Astrocyte of the hippocampus (primary cell): ENCODE measurements around the gene XYLB.

Source experiments
- DNase-seq: peaks from one replicate; pipeline ENCODE4 v3.0.0; 2011; ENCODE audit warnings: low read depth, low spot score

Gene XYLB

DNA sequence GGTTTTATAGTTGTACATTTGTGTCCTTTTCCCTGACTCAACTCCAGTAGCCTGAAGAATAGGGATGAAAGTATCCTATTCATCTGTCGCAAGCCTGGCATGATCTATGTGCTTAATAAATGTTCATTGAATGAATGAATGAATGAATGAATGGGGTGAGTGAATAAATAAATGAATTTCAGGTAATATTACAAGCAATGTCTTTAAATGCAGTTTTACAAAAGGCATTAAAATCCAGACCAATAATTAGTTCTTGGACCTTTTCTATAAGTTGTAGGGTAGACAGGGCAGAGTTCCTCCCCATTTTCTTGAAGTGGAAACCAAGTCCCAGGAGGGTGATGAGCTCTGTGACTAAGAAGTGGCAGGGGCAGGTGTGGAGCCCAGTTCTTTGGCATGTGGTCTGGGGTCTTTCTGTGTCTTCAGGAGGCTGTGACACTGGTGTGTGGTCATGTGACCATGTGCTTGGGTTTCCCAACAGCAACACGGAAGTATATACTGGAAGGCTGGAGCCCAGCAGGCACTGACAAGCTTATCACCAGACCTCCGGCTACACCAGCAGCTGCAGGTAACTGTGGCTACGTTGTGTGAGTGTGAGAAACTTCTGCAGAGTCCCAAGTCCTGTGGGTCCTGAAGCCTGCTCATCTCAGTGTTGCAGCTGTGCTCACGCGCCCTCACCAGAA lies 18.3 kb downstream of the XYLB start:
- DNase-seq = no peak

DNA sequence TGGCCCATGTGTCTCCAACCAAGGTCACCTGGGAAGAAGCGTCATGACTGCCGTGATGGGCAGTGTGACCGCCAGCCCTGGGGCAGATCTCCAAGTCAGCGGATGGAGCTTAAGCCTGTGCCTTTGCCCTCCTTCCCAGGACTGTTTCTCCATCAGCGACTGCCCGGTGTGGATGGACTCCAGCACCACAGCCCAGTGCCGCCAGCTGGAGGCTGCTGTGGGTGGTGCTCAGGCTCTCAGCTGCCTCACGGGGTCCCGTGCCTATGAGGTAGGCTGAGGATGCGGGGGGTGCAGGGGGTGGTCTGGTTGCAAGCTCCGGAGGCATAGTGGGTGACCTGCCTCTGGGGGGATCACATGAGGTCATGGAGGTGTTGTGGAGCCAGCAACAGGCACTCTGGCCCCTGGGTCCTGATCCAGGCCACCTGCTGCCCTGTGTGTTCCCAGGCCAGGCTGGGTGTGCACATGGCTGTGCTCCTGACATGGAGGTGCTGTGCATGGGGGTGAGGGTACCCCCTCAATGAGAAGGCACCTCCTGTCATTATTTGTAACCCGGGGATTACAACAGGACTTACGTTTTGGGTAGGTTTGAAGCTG lies 19.0 kb downstream of the XYLB start:
- DNase-seq = no peak

DNA sequence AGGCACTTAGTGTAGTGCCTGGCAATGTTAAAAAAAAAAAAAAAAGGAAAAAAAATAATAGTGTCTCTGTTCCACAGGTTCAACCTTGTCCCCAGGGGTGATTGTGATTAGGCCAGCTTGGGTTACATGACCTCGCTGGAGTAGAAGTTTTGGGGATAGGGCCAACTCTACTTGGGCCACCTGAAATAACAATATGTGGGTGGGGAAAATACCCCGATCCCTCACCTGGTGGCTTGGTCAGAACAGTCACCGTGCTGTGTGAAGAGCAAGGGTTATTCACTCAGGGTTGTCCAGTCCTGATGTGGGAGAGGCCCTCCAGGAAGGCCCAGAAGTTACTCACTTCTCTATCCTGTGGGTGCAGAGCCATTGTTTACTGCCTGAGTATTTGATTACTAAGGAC lies 19.5 kb downstream of the XYLB start:
- DNase-seq = no peak

DNA sequence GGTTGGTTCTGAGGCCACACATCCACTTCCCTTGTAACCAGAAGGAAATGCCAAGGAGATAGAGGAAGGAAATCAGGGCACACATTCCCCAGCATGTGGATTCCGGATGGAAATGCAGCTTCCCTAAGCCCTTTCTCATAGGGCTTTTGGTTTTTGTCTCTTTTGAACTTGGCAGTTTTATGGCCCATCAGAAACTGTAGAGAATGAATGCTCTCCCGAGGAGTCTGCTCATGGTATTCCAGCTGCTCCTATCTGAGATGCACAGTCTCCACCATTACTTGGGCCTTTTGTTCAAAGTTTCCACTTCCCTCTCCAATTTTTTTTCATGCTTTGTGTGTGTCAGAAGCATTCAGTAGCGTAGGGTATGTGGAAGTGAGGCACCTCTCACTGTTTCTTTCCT lies 21.2 kb downstream of the XYLB start:
- no peak for DNase-seq

DNA sequence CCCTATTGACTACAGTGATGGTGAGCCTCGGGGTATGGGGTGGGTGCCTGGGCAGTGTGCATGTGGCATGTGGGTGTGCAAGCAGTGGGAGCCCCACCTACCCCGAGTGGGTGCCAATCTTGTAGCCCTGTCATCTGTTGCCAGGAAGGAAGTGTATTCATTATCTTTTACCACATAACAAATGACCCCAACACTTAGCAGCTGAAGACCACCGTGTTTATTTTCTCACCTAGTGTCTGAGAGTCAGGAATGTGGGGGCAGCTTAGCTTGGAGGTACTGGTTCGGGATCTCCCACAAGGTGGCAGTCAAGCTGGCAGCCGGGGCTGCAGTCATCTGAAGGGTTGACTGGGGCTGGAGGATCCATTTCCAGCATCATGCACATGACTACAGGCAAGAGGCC lies 21.7 kb downstream of the XYLB start:
- no peak for DNase-seq

DNA sequence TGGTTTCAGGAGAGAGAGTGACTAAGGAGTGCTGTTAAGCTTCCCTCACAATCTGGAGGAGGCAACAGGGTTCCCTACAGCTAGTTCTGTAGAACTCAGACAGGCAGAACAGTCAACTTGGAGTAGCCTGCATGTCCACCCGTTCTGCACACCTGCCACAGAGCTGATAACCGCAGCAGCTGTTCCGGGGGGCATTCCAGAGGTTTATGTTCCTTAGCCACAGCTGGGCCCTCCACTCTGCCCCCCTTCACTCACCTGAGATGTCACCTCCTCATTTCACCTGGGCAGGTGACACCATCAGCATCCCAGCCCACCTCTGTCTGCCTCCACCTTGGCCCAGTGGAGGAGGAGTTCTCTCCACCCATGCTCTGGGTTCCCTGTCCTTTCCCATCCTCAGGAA lies 22.6 kb downstream of the XYLB start:
- DNase-seq = no peak

DNA sequence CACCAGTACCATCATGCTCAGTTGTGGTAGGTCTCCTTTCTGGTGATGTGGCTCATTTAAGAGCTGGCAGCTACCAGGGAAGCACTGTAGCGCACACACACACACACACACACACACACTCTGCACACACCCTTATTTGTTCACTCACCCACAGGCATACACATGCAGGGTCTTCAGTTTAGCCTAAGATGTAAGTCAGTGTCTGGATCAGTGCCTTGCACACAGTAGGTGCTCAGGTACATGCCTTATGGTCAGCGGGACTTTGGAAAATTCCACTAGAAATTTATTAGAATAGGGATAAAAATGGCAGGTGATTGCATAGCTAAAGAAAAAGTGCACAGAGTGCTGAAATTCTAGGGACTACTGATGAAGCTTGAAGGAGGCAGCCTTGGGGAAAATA lies 23.6 kb downstream of the XYLB start:
- DNase-seq = no peak

DNA sequence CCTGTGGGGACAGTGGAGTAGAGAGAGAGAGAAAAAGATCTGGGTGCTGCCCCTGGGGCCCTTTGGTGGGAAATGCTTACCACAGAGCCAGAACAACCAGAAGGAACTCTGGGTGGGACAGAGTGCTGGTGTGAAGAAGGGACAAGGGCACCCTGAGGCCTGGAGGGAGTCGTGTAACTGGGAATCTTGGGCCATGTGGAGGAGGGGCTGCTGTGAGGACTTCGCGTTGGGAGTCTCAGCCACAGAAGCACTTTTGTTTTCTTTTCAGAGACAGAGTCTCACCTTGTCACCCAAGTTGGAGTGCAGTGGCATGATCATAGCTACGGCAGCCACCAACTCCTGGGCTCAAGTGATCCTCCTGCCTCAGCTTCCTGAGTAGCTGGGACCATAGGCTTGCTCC lies 24.3 kb downstream of the XYLB start:
- no peak for DNase-seq

DNA sequence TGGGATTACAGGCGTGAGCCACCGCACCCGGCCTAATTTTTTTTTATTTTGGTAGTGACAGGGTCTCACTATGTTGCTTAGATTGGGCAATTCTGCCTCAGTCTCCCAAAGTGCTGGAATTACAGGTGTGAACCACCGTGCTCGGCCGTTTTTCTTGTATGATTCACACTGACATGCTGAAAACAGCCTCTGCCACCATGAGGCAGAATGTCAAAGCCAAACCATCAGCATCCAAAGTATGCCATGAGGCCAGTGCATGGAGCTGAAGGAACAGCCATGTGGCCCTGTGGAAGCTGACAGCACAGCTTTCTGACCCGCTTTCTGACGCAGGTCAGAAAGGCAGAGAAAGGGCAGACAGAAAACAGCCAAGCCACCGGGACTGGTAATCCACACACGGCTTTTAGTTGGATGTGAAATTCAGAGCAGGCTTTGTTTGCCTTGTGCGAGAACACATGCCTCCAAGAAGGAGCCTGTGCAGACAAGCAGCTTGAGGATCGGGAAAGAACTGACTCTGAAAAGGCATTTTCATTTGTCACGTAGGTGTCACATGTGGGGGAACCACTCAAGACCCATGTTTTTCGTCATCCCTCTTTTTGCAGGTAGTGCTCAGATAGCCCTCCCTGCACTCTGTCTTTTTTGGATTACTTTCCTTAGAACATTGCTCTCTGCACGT lies 25.1 kb downstream of the XYLB start:
- no peak for DNase-seq

DNA sequence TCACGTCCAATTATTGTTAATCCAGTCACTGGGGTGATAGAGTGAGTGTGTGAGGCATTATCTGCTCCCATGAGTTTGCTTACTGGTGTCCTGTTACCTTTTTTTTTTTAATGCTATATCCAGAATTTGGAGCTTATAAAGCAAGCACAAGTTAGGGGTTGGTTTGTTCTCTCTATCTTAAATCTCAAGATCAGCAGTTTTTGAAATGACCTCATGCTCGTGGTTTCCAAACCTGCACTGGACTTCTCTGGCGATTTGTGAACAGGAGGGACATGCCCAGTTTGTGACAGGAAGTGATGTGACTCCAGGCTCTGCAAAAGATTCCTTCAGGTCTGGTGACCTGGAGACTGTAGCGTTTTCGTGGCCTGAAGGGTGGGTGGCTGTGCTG lies 25.6 kb downstream of the XYLB start:
- DNase-seq = no peak

DNA sequence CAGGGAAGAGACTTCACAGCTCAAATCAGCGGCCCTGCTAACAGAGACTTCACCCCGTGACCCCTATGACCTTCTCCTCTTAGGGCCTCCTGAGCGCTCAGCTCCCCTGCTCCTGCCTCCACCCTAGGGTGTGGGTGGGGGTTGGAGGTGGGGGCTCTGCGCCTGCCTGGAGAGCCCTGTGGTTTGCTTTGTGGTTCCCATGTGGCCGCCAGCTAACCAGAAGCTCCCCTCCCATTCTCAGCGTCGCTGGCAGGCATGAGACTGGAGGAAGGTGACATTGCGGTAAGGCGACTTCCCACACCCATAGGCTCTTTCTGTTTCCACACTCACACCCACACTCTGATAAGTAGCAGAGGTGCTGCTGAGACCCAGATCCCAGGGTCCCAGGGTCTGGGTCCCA lies 27.6 kb downstream of the XYLB start:
- no peak for DNase-seq

DNA sequence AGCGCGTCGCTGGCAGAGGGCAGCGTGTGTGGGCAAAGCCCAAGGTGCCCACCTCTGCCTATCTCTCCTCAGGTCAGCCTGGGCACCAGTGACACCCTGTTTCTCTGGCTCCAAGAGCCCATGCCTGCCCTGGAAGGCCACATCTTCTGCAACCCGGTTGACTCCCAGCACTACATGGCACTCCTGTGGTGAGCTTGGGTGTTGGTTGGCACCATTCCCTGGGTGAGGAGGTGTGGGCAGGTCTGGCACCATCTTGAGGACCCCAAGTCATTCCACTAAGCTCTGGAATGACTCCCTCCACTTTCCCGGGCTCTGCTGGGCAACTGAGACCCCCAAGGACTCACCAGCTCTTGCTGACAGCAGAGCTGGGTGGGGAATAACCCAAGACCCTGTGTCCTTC lies 28.5 kb downstream of the XYLB start:
- DNase-seq = no peak

DNA sequence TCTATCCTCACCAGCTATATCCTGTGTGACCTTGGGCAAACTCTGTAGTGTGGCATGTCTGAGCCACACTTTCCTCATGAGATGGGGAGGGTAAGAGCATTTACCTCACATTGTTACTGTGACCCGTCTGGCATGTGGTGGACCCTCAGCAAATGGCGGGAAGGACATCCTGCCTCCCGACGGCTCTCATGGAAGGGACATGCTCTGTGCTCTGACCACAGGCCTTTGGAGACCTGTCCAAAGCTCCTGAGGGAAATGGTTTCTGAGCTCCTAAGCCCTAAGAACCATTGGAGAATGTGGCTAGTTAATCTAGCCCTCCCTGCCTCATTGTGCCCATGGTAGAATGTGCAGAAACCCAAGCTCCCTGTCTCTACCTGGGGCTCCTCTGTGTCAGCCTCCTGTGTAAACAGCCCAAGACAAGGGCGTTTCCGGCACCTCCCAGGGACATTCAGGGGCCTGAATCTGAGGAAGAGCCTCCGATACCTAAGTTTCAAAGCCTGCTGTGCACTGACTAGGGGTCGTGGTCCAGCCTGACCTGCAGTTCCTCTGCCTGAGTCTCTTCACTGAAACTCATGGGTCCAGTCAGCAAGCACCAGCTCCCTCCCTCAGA lies 29.0 kb downstream of the XYLB start:
- DNase-seq = no peak

DNA sequence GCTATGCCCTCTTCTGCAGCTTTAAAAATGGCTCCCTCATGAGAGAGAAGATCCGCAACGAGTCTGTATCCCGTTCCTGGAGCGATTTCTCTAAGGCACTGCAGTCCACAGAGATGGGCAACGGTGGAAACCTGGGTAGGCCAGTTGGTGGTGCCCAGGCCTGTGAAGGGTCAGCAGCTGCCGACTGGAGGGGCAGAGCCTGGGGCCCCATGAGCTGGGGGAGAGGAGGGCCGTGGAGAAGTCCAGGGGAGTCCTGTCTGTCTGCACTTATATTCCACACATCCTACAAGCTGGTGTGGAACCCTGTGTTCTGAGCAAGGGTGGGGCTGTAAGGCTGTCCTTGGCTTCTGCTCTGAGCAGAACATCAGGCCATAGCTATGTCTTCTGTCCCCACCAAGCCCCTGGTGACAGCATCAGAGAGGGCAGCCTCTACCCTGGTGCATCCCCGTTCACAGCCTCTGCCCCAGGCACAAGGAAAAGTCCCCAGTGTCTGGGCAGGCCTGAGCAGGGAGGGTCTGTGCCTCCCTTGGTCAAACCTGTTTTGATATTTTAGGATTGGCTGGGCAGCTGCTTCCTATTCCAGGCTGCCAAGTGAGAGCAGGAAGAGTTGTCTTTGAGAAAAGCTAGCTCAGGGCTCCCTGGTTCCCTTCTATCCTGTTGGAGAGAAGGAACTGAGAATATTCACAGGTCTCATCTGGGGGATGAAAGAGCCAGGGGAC lies 29.7 kb downstream of the XYLB start:
- DNase-seq = no peak

DNA sequence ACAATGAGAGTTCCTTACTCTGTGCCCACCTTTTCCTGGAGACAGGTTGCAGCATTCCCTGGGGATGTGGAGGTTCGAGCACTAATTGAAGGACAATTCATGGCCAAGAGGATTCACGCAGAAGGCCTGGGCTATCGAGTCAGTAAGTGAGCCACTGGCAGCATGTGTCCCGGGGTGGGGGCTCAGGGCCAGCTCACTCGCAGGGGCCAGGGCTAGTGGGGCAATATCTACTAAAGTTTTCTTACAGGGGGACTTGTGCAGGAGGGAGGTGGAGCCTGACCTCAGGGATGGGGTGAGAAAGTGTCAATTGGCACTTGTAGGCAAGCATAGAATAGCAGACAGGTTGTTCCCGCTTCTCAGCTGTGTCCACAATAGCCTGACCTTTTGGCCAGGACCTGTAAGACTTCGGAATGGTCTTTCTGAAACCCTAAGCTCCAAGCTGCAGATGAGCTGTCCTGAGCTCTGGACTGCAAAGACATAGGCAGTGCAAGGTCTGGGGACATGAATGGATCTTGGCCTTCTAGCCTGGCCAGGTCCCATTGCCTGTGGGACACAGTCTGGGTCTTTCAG lies 32.7 kb downstream of the XYLB start:
- DNase-seq = no peak

DNA sequence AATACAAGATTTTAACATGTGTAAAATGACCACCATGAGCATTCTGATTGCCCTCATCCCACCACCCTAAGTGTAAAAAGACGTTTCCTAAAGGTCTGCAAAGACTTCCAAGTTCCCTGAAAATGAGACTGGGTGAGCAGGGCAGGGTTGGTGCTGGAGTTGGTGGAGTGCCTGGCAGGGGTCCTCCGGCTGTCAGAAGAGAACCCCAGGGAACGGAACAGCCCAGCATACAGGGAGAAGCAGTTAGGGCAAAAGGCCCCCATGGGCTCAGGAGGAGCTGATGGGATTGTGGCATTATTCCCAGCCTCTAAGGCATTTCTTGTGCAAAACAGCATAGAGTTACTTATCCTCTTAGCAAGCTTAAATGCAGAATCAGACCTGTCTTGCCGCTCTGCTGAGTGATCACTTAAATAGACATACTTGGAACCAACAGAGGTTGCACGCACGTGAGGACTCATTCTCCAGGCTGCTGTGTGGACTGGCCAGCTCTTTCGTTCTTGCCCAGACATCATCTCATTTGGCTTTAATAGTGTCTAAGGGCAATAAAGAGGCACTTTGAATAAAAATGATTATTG lies 36.0 kb downstream of the XYLB start:
- no peak for DNase-seq

DNA sequence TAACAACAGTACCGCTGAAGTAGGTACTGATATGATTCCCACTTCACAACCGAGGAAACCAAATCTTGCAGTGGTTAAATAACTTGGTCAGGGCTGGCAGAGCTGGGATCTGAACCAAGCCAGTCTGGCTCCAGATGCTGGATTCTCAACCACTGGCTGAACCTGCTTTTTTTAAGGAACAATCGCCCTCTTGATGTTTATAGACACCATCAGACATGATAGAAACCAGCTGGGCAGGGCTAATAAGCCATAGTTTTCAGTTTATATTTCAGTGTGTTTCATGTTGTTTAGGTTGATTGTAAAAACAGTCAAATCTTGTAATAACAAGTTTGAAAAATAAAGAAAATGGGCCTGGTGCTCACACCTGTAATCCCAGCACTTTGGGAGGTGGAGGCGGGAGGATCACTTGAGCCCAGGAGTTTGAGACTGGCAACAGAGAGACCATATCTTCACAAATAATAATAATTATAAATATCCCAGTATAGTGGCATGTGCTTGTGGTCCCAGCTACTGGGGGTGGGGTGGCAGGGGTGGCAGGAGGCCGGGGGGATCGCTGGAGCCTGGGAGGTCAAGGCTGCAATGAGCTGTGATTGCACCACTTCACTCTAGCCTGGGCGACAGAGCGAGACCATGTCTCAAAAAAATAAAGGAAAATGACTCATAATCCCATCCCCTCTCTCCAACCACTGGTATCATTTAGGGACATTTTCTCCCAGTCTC lies 36.7 kb downstream of the XYLB start:
- DNase-seq = no peak

DNA sequence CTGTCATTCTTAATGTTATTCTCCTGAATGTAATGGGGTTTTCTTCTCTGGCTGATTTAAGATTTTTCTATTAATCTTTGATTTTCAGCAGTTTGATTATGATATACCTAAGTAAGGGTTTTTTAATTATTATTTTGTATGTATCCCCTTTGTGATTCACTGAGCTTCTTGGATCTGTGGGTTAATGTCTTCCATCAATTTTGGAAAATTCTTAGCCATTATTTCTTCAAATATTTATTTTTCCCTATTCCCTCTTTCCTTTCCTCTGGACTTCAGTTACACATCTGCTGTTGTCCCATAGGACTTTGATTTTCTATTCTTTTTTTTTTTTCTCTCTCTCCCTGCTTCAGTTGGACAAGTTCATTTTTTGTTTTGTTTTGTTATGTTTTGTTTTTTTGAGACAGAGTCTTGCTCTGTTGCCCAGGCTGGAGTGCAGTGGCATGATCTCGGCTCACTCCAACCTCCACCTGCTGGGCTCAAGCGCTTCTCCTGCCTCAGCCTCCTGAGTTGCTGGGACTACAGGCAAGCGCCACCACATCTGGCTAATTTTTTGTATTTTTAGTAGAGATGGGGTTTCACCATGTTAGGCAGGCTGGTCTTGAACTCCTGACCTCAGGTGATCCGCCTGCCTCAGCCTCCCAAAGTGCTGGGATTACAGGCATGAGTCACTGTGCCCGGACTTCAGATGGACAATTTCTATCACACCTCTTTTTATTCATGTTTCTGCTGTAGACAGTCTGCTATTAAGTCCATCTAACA lies 40.6 kb downstream of the XYLB start:
- DNase-seq = no peak

DNA sequence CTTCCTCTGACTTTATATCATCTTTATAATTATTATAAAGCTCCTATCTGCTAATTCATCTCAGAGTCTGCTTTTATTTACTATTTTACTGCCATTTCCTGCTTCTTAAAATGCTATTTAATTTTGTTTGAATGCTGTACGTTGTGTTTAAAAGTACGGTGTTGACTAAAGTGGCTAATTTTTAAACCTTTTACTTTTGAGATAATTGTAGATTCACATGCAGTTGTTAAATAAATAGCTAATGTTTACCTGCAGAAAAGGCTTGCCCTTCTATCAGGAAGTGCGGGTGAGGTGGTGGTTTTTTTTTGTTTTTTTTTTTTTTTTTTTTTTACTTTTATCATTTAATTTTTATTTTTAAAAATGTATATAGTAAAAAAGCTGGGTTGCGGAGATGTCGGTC lies 41.3 kb downstream of the XYLB start:
- no peak for DNase-seq

DNA sequence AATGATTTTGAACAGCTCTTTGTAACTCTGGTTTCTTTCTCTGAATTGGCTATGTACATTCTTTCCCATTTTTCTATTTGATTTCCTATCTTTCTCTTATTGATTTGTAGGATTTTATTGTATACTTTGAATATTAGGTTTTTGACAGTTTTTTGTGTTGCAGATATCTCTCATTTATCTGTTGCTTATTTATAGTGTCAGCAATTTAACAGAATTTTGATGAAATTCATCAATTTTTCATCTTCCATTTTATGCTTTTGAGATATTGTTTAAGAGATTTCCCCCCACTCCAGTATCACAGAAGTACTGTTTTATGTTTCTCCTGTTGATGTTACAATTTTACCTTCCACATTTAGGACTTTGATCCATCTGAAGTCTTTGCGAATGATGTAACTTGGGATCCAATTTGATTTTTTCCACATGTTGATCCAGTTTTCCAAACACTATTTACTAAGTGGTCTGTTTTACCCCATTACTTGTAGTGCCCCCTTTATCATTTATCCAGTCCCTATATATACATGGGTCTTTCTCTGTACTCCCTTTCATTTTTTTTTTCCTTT lies 46.1 kb downstream of the XYLB start:
- DNase-seq = no peak
